B cell (primary cell): ENCODE measurements around the gene ADAMTS16. TPM values are rescaled to one million over a fixed set of nuclear protein-coding genes. Genes with fewer than 3 reads are reported as not detected.

Experiments used
- ATAC-seq: fragments of 200-7000 bp; cut with Tn5 transposase; one replicate; pipeline ENCODE4 v1.10.0; 2021; ENCODE audit warnings: low read depth, mild to moderate bottlenecking, moderate number of reproducible peaks, moderate library complexity
- CTCF ChIA-PET: fragments of 350-600 bp; sonication (Branson Sonifier 250); formaldehyde crosslinking; loops from one replicate; lab custom pipeline; 2021; ENCODE audit warnings: antibody characterized with exemption, inconsistent platforms; lab: Charles Lee
- POLR2A ChIA-PET: fragments of 350-600 bp; sonication (Branson Sonifier 250); formaldehyde crosslinking; loops from one replicate; lab custom pipeline; 2021; ENCODE audit warnings: antibody characterized with exemption; lab: Charles Lee
- DNase-seq: peaks from one replicate; pipeline ENCODE4 v3.0.0; 2013
- H2AFZ ChIP-seq: 2 replicates; pipeline ENCODE4 v1.6.1; 2012; ENCODE audit warnings: mild to moderate bottlenecking, low read depth, low read length; ENCODE audit not compliant: insufficient read depth, poor library complexity, severe bottlenecking
- H3K27ac ChIP-seq, 2 donors: 1 replicate in 1 of 2; 2 replicates in 1 of 2; pipeline ENCODE4 v1.5.1; 2012 to 2013; ENCODE audit warnings: low read length in 2 of 2, mild to moderate bottlenecking in 2 of 2, moderate library complexity in 1 of 2
- H3K27me3 ChIP-seq, 4 experiments: fragments of 200-600 bp in 1 of 4; sonication (generic) in 1 of 4; replicated peaks in 1 of 4; 1 replicate in 2 of 4; 2 replicates in 2 of 4; pipeline versions ENCODE4 v1.6.1 to v1.7.0; 2013 to 2016; ENCODE audit warnings: low read length in 3 of 4, mild to moderate bottlenecking in 2 of 4, mixed read lengths in 1 of 4, moderate library complexity in 1 of 4; ENCODE audit not compliant: insufficient read depth in 4 of 4, control insufficient read depth in 3 of 4; ENCODE audit errors: control extremely low read depth in 1 of 4
- H3K36me3 ChIP-seq, 2 experiments: replicated peaks in 1 of 2; 1 replicate in 1 of 2; 2 replicates in 1 of 2; pipeline versions ENCODE4 v1.6.1 to v1.7.1; 2013; ENCODE audit warnings: low read length in 1 of 2; ENCODE audit not compliant: insufficient read depth in 2 of 2, control insufficient read depth in 1 of 2; ENCODE audit errors: control extremely low read depth in 1 of 2, extremely low read depth in 1 of 2
- H3K4me1 ChIP-seq, 2 donors: fragments of 200-600 bp in 1 of 2; sonication (generic) in 1 of 2; 1 replicate in 1 of 2; 2 replicates in 1 of 2; pipeline versions ENCODE4 v1.5.1 to v1.6.1; 2013 to 2017; ENCODE audit warnings: low read length in 2 of 2; ENCODE audit not compliant: control insufficient read depth in 2 of 2, insufficient read depth in 2 of 2
- H3K4me2 ChIP-seq: replicated peaks from 2 replicates; pipeline ENCODE3; 2012; ENCODE audit warnings: mild to moderate bottlenecking, low read depth, low read length; ENCODE audit not compliant: poor library complexity, severe bottlenecking
- H3K4me3 ChIP-seq, 5 experiments: fragments of 200-600 bp in 1 of 5; sonication (generic) in 1 of 5; 1 replicate in 3 of 5; 2 replicates in 2 of 5; pipeline versions ENCODE4 v1.5.1 to v1.7.0; 2011 to 2016; ENCODE audit warnings: low read length in 4 of 5, mild to moderate bottlenecking in 4 of 5, low read depth in 2 of 5, control low read depth in 1 of 5, moderate library complexity in 1 of 5; ENCODE audit not compliant: insufficient read depth in 1 of 5; ENCODE audit errors: control extremely low read depth in 1 of 5, extremely low read depth in 1 of 5
- H3K79me2 ChIP-seq: fragments of 200-600 bp; sonication (generic); one replicate; pipeline ENCODE4 v1.6.0; 2016; ENCODE audit warnings: low read length; ENCODE audit not compliant: control insufficient read depth, insufficient read depth
- H3K9ac ChIP-seq: fragments of 200-600 bp; sonication (generic); 2 replicates; pipeline ENCODE4 v1.6.1; 2017; ENCODE audit warnings: mild to moderate bottlenecking, low read length, moderate library complexity
- H3K9me3 ChIP-seq, 3 donors: one replicate each; pipeline versions ENCODE4 v1.6.1 to v1.7.1; 2013; ENCODE audit warnings: low read length in 2 of 3; ENCODE audit not compliant: control insufficient read depth in 2 of 3, insufficient read depth in 1 of 3; ENCODE audit errors: control extremely low read depth in 1 of 3
- H4K20me1 ChIP-seq: 2 replicates; pipeline ENCODE4 v1.6.0; 2012; ENCODE audit warnings: mild to moderate bottlenecking, low read length; ENCODE audit not compliant: insufficient read depth, control insufficient read depth, poor library complexity, severe bottlenecking
- H3K27ac Mint-ChIP-seq: one replicate; pipeline ENCODE4 v1.8.0; 2021; ENCODE audit warnings: mixed read lengths
- H3K27me3 Mint-ChIP-seq: one replicate; pipeline ENCODE4 v1.8.0; 2021; ENCODE audit warnings: mixed read lengths
- H3K4me1 Mint-ChIP-seq: one replicate; pipeline ENCODE4 v1.8.0; 2021; ENCODE audit warnings: mixed read lengths
- H3K4me3 Mint-ChIP-seq: one replicate; pipeline ENCODE4 v1.8.0; 2021; ENCODE audit warnings: mixed read lengths
- H3K9me3 Mint-ChIP-seq: one replicate; pipeline ENCODE4 v1.8.0; 2022; ENCODE audit warnings: mixed read lengths; ENCODE audit not compliant: insufficient read depth
- EZH2 ChIP-seq: IDR thresholded peaks from 2 replicates; pipeline ENCODE4 v1.6.1; 2012; ENCODE audit warnings: borderline replicate concordance, low read depth, mild to moderate bottlenecking, moderate library complexity, low read length; ENCODE audit not compliant: insufficient read depth, poor library complexity, severe bottlenecking
- WGBS: methylation state at CpG from one replicate; pipeline ENCODE4 v1.1.5; 2013; ENCODE audit warnings: missing lambda C conversion rate; ENCODE audit not compliant: insufficient coverage; 5-methylcytosine and 5-hydroxymethylcytosine counted together
- intact Hi-C: fragments of 100-400 bp; cut with micrococcal nuclease; formaldehyde crosslinking; loops from one replicate; pipeline ENCODE4 v1.10.0; 2022
- polyA plus RNA-seq: library from polyadenylated mRNA; depleted of rRNA; stranded (reverse); fragments of >200 nt; gene quantifications from 2 replicates; pipeline ENCODE4 v1.2.3, GENCODE V29; 2012
- total RNA-seq, 2 donors: library from RNA; stranded (reverse); fragments of 120-200 nt in 1 of 2; gene quantifications; 1 replicate in 1 of 2; 2 replicates in 1 of 2; pipeline versions ENCODE4 v1.2.3 to v1.2.4, GENCODE V29; 2013 to 2022
- TF ChIP-seq, protein P1 (sequence below): fragments of 200-600 bp; IDR thresholded peaks from one replicate; pipeline ENCODE4 v1.8.0; 2022; ENCODE audit warnings: antibody characterized with exemption, mild to moderate bottlenecking

ADAMTS16 gene
- total and polyA plus RNA-seq, 2 donors (not counting 1 experiment from before 2014, with no cell fraction given): not detected

DNA sequence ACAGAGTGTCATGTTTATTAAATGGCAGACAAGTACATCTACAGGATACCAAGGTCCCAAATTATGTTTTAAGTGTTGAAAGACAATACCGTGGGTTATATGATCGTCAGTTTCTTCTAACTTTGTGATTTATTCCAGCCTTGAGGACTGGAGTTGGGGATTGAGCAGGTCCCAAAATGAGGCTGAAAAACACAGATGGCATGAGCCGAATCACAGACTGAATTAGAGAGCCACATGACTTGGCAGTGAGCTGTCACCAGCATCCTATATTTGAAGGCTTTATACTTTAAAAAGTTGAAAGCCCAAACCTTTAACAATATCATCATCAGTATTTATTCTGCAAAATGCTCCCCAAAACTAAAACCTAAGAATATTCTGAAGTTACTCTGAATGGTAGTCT, 79.4 kb downstream of the ADAMTS16 start:
- intact Hi-C loops: no loop called here
- no peak overlapping the region for H3K4me2 ChIP-seq
- no peak overlapping the region for H3K4me3 ChIP-seq
- DNase-seq (no peak), ATAC-seq (no peak)
- H3K27ac Mint-ChIP-seq: no peak overlapping the region
- no peaks in the 10 kb centered on the region for H3K27me3 ChIP-seq
- H3K36me3 ChIP-seq: no peaks in the 10 kb centered on the region
- no peak overlapping the region for H3K9ac ChIP-seq
- no peak overlapping the region for H3K4me3 Mint-ChIP-seq
- no peaks in the 10 kb centered on the region for H3K27me3 Mint-ChIP-seq
- WGBS: 100% methylated on average over 2 of the region's 3 CpGs
- peaks cover 4% of the 10 kb centered on the region for H3K9me3 Mint-ChIP-seq
- POLR2A ChIA-PET: no interaction called here
- TF ChIP-seq EZH2: no peak
- TF ChIP-seq, protein P1, sequence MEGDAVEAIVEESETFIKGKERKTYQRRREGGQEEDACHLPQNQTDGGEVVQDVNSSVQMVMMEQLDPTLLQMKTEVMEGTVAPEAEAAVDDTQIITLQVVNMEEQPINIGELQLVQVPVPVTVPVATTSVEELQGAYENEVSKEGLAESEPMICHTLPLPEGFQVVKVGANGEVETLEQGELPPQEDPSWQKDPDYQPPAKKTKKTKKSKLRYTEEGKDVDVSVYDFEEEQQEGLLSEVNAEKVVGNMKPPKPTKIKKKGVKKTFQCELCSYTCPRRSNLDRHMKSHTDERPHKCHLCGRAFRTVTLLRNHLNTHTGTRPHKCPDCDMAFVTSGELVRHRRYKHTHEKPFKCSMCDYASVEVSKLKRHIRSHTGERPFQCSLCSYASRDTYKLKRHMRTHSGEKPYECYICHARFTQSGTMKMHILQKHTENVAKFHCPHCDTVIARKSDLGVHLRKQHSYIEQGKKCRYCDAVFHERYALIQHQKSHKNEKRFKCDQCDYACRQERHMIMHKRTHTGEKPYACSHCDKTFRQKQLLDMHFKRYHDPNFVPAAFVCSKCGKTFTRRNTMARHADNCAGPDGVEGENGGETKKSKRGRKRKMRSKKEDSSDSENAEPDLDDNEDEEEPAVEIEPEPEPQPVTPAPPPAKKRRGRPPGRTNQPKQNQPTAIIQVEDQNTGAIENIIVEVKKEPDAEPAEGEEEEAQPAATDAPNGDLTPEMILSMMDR: no peak
- H3K4me1 ChIP-seq: no peaks in the 10 kb centered on the region
- H4K20me1 ChIP-seq: no peaks in the 10 kb centered on the region
- no peak overlapping the region for H2AFZ ChIP-seq
- CTCF ChIA-PET: no interaction called here
- H3K79me2 ChIP-seq: no peaks in the 10 kb centered on the region
- H3K4me1 Mint-ChIP-seq: no peaks in the 10 kb centered on the region
- no peak overlapping the region for H3K27ac ChIP-seq
- H3K9me3 ChIP-seq: peaks cover 0 to 4% (median 0%) of the 10 kb centered on the region in 3 donors

DNA sequence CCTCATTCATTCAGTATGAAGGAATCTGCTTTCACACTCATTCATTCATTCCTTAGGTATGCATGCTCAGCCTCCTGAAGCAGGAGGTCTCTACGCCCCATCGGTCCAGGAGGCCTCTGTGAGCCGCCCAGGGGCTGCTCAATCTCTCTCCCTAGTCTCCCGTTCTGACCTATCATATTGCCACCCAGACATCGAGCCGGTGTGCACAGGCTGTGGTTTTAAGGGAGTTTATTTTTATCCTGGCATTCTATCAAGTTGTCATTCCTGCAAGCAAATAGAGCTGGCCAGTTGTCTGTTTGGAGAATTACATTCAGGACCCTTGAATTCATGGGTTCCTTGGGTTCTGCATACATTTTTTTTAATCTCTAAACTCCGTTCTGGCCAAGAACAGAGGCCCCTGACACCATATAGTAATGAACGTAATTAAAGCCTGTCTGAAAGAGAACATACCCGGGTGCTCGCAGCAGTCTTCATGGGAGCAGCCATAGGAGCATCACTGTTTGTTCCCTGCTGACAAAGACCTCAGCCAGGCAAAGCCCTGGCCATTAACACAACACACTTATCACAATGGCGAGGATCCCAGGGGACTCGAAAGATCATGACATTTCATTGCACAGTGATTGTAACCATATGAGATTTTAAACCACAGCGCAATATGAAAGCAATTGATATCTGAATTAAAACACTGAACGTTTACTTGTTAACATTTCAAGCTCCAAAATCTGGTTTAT, 80.9 kb downstream of the ADAMTS16 start:
- Histone ChIP-seq H3K9ac (no peak overlapping the region), H3K27ac (no peak overlapping the region), H3K79me2 (no peaks in the 10 kb centered on the region), H2AFZ (no peak overlapping the region), H4K20me1 (no peaks in the 10 kb centered on the region), H3K4me1 (no peaks in the 10 kb centered on the region), H3K27me3 (no peaks in the 10 kb centered on the region), H3K9me3 (peaks cover 0 to 4% (median 0%) of the 10 kb centered on the region in 3 donors), H3K36me3 (no peaks in the 10 kb centered on the region), H3K4me3 (no peak overlapping the region), H3K4me2 (no peak overlapping the region)
- intact Hi-C loops: no loop called here
- Mint-ChIP-seq H3K4me1 (no peaks in the 10 kb centered on the region), H3K27me3 (no peaks in the 10 kb centered on the region), H3K27ac (no peak overlapping the region), H3K4me3 (no peak overlapping the region), H3K9me3 (no peaks in the 10 kb centered on the region)
- DNase-seq: no peak
- TF ChIP-seq EZH2: no peak
- TF ChIP-seq, protein P1: no peak
- no peak for ATAC-seq
- 93% methylated on average over 8 of the region's 14 CpGs for WGBS
- POLR2A ChIA-PET: no interaction called here
- CTCF ChIA-PET: no interaction called here
